Activated CD4-positive, alpha-beta T cell treated with anti-CD3 and anti-CD28 coated beads for 36 hours (primary cell): ENCODE measurements around the gene ZNF691. TPM values are rescaled to one million over a fixed set of nuclear protein-coding genes. Genes with fewer than 3 reads are reported as not detected.
A peak's percentile ranks its signal among the peaks of the same experiment; 100 is the strongest.

Experiments
- ATAC-seq: fragments of 200-7000 bp; cut with Tn5 transposase; one replicate; pipeline ENCODE4 v1.10.0; 2021; ENCODE audit warnings: mild to moderate bottlenecking, moderate library complexity
- CTCF ChIA-PET: fragments of 350-600 bp; sonication (Branson Sonifier 250); formaldehyde crosslinking; loops from one replicate; lab custom pipeline; 2021; ENCODE audit warnings: antibody characterized with exemption; lab: Charles Lee
- POLR2A ChIA-PET: fragments of 350-600 bp; sonication (Branson Sonifier 250); formaldehyde crosslinking; loops from one replicate; lab custom pipeline; 2021; ENCODE audit warnings: antibody characterized with exemption, inconsistent platforms; lab: Charles Lee
- DNase-seq: peaks from one replicate; pipeline ENCODE4 v3.0.0-alpha.2; 2020
- H3K27ac Mint-ChIP-seq: one replicate; pipeline ENCODE4 v1.8.0; 2021; ENCODE audit warnings: mixed read lengths
- H3K27me3 Mint-ChIP-seq: one replicate; pipeline ENCODE4 v1.8.0; 2021; ENCODE audit warnings: mixed read lengths
- H3K36me3 Mint-ChIP-seq: one replicate; pipeline ENCODE4 v1.8.0; 2021; ENCODE audit warnings: low read depth, mixed read lengths
- H3K4me1 Mint-ChIP-seq: one replicate; pipeline ENCODE4 v1.8.0; 2021; ENCODE audit warnings: mixed read lengths
- H3K4me3 Mint-ChIP-seq: one replicate; pipeline ENCODE4 v1.8.0; 2021; ENCODE audit warnings: mild to moderate bottlenecking, moderate library complexity, mixed read lengths
- H3K9me3 Mint-ChIP-seq: one replicate; pipeline ENCODE4 v1.8.0; 2021; ENCODE audit warnings: low read depth, mixed read lengths
- intact Hi-C, 2 experiments: fragments of 100-400 bp; cut with DNase I in 1 of 2; cut with micrococcal nuclease in 1 of 2; formaldehyde crosslinking; loops; one replicate each; pipeline versions ENCODE4 v1.14.2 to v1.15.1; 2022 to 2024; cut with DNase I, micrococcal nuclease
- total RNA-seq, 2 experiments: library from RNA; stranded (reverse); gene quantifications; one replicate each; pipeline ENCODE4 v1.2.3, GENCODE V29; 2021

Gene ZNF691
- total RNA-seq, 2 experiments from 2014 or later = 10.5 to 11.7 TPM

DNA sequence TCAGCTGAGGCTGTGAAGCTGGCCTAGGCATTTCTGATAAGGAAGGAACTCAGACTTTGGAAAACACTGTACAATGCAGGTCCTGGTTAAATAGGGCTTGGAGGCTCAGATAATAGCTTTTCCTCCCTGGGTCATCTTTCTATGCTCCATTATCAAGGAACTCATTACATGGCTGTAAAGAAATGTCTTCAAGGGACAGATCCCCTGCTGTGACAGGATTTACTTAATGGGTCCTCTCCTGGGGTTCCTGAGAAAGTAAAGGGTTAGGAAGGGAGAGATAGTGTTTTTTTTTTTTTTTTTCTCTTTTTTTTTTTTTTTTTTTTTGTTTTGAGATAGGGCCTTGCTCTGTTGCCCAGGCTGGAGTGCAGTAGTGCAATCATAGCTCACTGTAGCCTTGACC is 15.1 kb upstream of the ZNF691 start:
- ATAC-seq = no peak
- POLR2A ChIA-PET = interaction anchor here (0.6 kb wide), 2 partner anchors 24 to 1647 kb away, joined by 4 to 5 read pairs; no protein-coding TSS in a partner anchor
- Mint-ChIP-seq H3K4me3 (no peak overlapping the region), H3K27me3 (no peaks in the 10 kb centered on the region), H3K36me3 (no peaks in the 10 kb centered on the region), H3K27ac (no peak overlapping the region), H3K9me3 (no peaks in the 10 kb centered on the region), H3K4me1 (no peaks in the 10 kb centered on the region)
- intact Hi-C loops = no loop called here
- CTCF ChIA-PET = interaction anchor here (0.5 to 1.5 kb wide), 7 partner anchors 8 to 666 kb away, joined by 3 to 5 read pairs (median 3); partner anchors contain the start of gene ZNF691
- no peak for DNase-seq

DNA sequence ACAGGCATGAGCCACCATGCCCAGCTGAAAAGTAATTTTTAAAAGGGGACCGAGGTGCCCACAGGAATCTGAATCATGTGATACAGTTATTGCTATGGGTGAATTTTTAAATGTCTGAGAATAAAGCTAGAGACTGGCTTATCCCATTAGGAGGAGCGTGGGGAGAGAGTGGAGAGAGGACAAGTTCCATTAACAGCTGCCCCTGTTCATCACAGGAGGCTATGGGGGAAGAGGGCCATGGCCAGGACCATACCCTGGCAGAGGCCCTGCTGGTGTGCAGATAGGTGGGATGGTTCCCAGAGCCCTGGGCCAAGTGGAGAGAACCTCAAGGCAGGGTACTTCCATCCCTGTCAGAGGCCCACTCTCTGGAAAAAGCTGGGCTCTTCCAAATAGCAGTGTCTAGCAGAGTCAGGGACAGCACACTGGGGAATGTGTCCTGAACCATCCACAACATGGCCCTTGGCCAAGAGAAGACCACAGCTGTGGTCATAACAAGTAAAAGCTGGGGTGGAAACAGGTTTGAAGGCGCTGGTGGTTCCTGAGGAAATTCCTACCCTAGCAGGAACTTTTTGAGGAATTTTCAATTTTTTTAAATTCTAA is 13.7 kb upstream of the ZNF691 start:
- H3K36me3 Mint-ChIP-seq = no peaks in the 10 kb centered on the region
- ATAC-seq (no peak), DNase-seq (no peak)
- no peak overlapping the region for H3K4me3 Mint-ChIP-seq
- no peaks in the 10 kb centered on the region for H3K4me1 Mint-ChIP-seq
- H3K27me3 Mint-ChIP-seq = no peaks in the 10 kb centered on the region
- POLR2A ChIA-PET = no interaction called here
- H3K9me3 Mint-ChIP-seq = no peaks in the 10 kb centered on the region
- no peak overlapping the region for H3K27ac Mint-ChIP-seq
- CTCF ChIA-PET = interaction anchor here (1.0 to 1.5 kb wide), 2 partner anchors 10 to 15 kb away, joined by 3 read pairs; no protein-coding TSS in a partner anchor
- intact Hi-C loops = no loop called here

GRCh38 chr1:42833981-42834380 is 12.4 kb upstream of the ZNF691 start:
- no peaks in the 10 kb centered on the region for H3K36me3 Mint-ChIP-seq
- ChIA-PET CTCF (no interaction called here), POLR2A (no interaction called here)
- no peaks in the 10 kb centered on the region for H3K9me3 Mint-ChIP-seq
- no peak for DNase-seq
- no peak overlapping the region for H3K4me3 Mint-ChIP-seq
- no peak for ATAC-seq
- H3K27me3 Mint-ChIP-seq = no peaks in the 10 kb centered on the region
- no peaks in the 10 kb centered on the region for H3K4me1 Mint-ChIP-seq
- intact Hi-C loops = no loop called here
- H3K27ac Mint-ChIP-seq = no peak overlapping the region

- ATAC-seq (no peak), DNase-seq (no peak)
- intact Hi-C loops = no loop called here
- Mint-ChIP-seq H3K9me3 (no peaks in the 10 kb centered on the region), H3K27me3 (no peaks in the 10 kb centered on the region), H3K36me3 (no peaks in the 10 kb centered on the region), H3K4me3 (no peak overlapping the region), H3K27ac (no peak overlapping the region), H3K4me1 (no peaks in the 10 kb centered on the region)
- ChIA-PET CTCF (interaction anchor here (1.2 to 1.6 kb wide), 3 partner anchors 9 to 17 kb away, joined by 3 to 5 read pairs (median 5); partner anchors contain the start of genes ERMAP, SVBP and ZNF691), POLR2A (no interaction called here)
Measured at GRCh38 chr1:42834803-42835202, 11.6 kb upstream of the ZNF691 start.

- Mint-ChIP-seq H3K27me3 (no peaks in the 10 kb centered on the region), H3K36me3 (no peaks in the 10 kb centered on the region), H3K4me3 (no peak overlapping the region), H3K27ac (no peak overlapping the region), H3K4me1 (no peaks in the 10 kb centered on the region), H3K9me3 (no peaks in the 10 kb centered on the region)
- DNase-seq (no peak), ATAC-seq (no peak)
- ChIA-PET CTCF (interaction anchor here (1.2 to 1.6 kb wide), 3 partner anchors 8 to 18 kb away, joined by 3 to 5 read pairs (median 5); partner anchors contain the start of genes ERMAP, SVBP and ZNF691), POLR2A (no interaction called here)
- intact Hi-C loops = no loop called here
Measured at GRCh38 chr1:42835422-42835821, 11.0 kb upstream of the ZNF691 start.

GRCh38 chr1:42837709-42838108 is 8.7 kb upstream of the ZNF691 start:
- ATAC-seq (no peak), DNase-seq (no peak)
- ChIA-PET CTCF (interaction anchor here (1.0 to 1.4 kb wide), 2 partner anchors 9 to 12 kb away, joined by 3 to 4 read pairs; no protein-coding TSS in a partner anchor), POLR2A (no interaction called here)
- intact Hi-C loops = no loop called here
- H3K27me3 Mint-ChIP-seq = no peaks in the 10 kb centered on the region
- no peak overlapping the region for H3K27ac Mint-ChIP-seq
- H3K4me3 Mint-ChIP-seq = no peak overlapping the region
- no peaks in the 10 kb centered on the region for H3K9me3 Mint-ChIP-seq
- H3K36me3 Mint-ChIP-seq = no peaks in the 10 kb centered on the region
- H3K4me1 Mint-ChIP-seq = no peaks in the 10 kb centered on the region

GRCh38 chr1:42838482-42839190 is 7.8 kb upstream of the ZNF691 start:
- intact Hi-C loops = no loop called here
- Mint-ChIP-seq H3K4me1 (no peaks in the 10 kb centered on the region), H3K9me3 (no peaks in the 10 kb centered on the region), H3K27ac (no peak overlapping the region), H3K27me3 (no peaks in the 10 kb centered on the region), H3K4me3 (no peak overlapping the region), H3K36me3 (peaks cover 5% of the 10 kb centered on the region)
- ATAC-seq (no peak), DNase-seq (no peak)
- ChIA-PET POLR2A (no interaction called here), CTCF (interaction anchor here (1.0 to 1.4 kb wide), 3 partner anchors 10 to 81 kb away, joined by 3 to 4 read pairs (median 3); no protein-coding TSS in a partner anchor)

GRCh38 chr1:42841010-42841409 is 5.4 kb upstream of the ZNF691 start:
- H3K27ac Mint-ChIP-seq = no peak overlapping the region
- ChIA-PET POLR2A (no interaction called here), CTCF (no interaction called here)
- peaks cover 6% of the 10 kb centered on the region for H3K4me1 Mint-ChIP-seq
- ATAC-seq (no peak), DNase-seq (no peak)
- intact Hi-C loops = loop anchor here in 1 of 2 experiments (10.0 kb wide), 2 partner anchors 506 to 1514 kb away; partner anchors contain the start of genes ERI3 and FOXJ3
- H3K9me3 Mint-ChIP-seq = no peaks in the 10 kb centered on the region
- H3K27me3 Mint-ChIP-seq = no peaks in the 10 kb centered on the region
- H3K36me3 Mint-ChIP-seq = peaks cover 5% of the 10 kb centered on the region
- H3K4me3 Mint-ChIP-seq = no peak overlapping the region

DNA sequence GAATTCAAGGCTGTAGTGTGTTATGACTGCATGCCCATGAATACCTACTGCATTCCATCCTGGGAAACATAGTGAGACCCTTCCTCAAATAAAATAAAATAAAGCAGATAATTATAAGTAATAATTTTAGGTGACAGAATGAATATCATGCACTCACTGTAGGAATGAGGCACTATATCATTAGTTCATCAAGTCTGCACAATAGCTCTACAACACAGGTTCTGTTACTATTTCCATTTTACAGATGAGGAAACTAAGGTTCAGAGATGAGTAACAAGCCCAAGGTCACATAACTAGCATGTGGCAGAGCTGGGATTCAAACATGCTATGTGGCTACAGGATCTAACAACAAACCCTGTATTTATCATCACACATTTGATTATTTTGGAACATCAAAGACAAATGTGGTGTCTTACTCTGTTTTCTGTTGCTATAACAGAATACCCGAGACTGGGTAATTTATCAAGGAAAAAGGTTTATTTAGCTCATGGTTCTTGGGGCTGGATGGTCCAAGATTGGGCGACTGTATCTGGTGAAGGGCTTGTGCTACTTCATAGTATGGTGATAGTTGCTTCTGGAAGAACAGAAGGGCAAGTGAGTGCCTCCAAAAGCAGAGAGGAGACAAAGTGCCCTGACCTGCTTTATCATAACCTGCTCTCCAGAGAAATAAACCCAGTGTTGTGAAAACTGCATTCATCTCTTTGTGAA is 4.8 kb upstream of the ZNF691 start:
- ChIA-PET CTCF (no interaction called here), POLR2A (no interaction called here)
- no peak overlapping the region for H3K4me3 Mint-ChIP-seq
- peaks cover 6% of the 10 kb centered on the region for H3K4me1 Mint-ChIP-seq
- H3K36me3 Mint-ChIP-seq = peaks cover 5% of the 10 kb centered on the region
- intact Hi-C loops = loop anchor here in 1 of 2 experiments (10.0 kb wide), 2 partner anchors 507 to 1513 kb away; partner anchors contain the start of genes ERI3 and FOXJ3
- no peaks in the 10 kb centered on the region for H3K9me3 Mint-ChIP-seq
- H3K27me3 Mint-ChIP-seq = no peaks in the 10 kb centered on the region
- DNase-seq = no peak
- ATAC-seq = no peak
- H3K27ac Mint-ChIP-seq = no peak overlapping the region

DNA sequence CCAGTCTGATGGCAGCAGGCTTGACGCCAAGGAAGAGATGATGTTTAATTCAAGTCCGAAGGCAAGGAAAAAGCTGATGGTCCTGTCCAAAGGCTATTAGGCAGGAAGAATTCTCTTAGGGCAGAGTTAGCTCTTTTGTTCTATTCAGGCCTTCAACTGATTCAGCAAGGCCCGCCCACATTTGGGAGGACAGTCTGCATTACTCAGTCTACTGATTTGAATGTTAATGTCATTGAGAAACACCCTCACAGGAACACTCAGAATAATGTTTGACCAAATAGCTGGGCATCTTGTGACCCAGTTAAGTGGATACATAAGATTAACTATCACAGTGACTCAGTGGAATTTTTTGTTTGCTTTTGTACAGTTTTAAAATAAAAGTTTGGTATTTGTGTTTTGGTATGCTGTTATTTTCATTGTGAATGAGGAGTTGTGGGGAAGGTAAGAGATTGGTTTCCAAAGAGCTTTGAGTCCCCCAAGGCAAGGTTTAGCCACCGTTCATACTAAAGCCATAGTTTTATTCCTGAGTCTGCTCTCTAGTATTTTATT is 1.7 kb upstream of the ZNF691 start:
- no peak overlapping the region for H3K27ac Mint-ChIP-seq
- H3K4me3 Mint-ChIP-seq = no peak overlapping the region
- no peaks in the 10 kb centered on the region for H3K27me3 Mint-ChIP-seq
- intact Hi-C loops = loop anchor here in 1 of 2 experiments (5.0 to 10.0 kb wide), 4 partner anchors 510 to 1510 kb away; partner anchors contain the start of genes ELOVL1, ERI3, FOXJ3 and ST3GAL3
- no peaks in the 10 kb centered on the region for H3K9me3 Mint-ChIP-seq
- ATAC-seq (no peak), DNase-seq (peak; percentile 33)
- ChIA-PET CTCF (interaction anchor here (1.3 kb wide), 1 partner anchor 66 kb away, joined by 4 read pairs; no protein-coding TSS in a partner anchor), POLR2A (interaction anchor here (0.7 kb wide), 1 partner anchor 159 kb away, joined by 3 read pairs; no protein-coding TSS in a partner anchor)
- H3K4me1 Mint-ChIP-seq = peaks cover 30% of the 10 kb centered on the region
- peaks cover 14% of the 10 kb centered on the region for H3K36me3 Mint-ChIP-seq
